Stimulated activated CD4-positive, alpha-beta T cell treated with anti-CD3 and anti-CD28 coated beads, TNF-alpha, amount 100 ng/mL, for 4 hours (primary cell): ENCODE results near the gene ZNF385D.

Experiments
- DNase-seq, 3 experiments: peaks; one replicate each; pipeline ENCODE4 v3.0.0-alpha.2; 2020; ENCODE audit warnings: low read depth in 3 of 3

ZNF385D gene

DNA sequence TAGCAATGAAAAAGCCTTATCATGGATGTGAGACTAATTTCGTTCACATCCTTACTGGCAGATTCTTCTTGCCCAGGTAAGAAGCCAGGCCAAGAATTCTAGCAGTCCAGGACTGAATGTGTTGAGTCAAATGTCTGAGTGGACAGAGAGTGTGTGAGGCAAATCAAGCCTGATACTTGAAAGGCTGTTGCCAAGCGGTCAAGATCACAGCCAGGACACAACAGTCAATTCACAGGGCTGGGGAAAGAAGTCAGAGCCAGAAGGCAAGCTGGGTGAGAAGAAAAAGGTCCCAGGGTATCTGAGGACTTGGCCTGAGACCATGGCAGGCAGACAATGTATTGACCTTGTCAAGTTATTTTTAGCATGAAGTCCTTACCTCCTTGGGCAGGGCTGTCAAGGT lies 301.3 kb downstream of the ZNF385D start:
- no peak for DNase-seq

DNA sequence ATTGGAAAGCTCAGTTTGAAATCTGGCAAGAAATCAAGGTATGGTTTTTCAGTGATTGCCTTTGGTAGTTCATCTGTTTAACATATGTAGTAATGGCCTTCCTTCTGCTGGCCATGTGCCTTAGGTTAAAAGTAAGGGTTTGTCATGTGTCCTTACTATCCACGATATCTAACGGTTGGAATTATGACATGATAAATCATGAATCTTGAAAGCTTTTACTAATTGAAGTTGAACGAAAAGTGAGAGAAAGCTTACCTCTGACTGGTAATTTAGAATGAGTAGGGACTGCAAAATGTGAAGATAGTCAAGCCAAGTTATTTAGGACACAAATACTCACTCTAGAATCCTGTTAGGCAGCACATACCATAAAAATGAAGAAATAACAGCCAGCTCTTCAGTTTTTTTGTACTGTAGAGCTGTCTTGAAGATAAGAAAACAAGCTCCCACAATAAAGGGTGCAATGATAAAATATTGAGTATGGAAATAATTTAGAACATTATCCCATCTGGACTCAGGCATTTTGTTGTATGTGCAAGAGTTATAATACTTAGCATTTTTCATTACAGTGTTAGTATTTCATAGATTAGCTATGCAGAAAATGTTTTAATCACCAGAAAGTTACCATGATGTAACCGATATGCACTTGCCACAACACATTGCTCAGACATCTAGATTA lies 303.4 kb downstream of the ZNF385D start:
- DNase-seq = no peak

DNA sequence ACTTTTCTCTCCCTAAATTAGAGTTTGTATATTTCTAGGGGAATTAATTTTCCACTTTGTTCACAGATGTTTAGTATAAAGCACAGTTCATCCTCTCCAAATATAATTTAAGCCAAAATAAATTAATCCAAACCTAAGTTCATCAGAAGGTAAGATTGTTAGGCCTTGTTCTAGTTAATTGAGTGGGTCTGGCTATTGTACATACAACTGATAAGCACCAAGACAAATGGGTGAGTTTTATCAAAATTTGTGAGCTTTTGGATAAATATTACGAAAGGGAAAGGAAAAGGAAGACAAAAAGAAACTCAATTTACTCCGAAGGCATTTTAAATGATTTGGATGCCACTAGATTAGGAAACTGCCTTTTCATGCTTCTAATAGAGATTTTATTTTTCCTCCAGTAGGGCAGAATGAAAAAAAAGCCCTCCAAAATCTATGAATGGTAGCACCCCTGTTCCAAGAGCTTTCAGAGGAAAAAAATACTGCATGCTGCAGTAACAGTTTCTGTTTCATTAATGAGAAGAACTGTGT lies 304.0 kb downstream of the ZNF385D start:
- DNase-seq = no peak

DNA sequence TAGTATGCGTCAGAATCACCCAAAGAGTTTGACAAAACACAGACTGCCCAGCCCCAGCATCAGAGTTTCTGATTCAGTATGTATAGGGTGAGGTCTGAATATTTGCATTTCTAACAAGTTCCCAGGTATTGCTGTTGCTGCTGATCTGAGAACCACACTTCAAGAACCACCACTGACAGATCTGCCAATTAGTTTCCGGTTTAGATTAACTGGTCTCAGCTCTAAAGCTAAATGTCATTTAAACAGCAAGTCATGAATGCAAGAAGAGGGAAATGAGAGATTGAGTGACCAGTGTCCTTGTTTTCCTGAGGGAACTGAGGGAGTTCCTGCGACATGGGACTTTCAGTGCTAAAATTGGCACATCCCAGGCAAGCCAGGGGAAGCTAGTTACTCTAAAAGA lies 305.0 kb downstream of the ZNF385D start:
- no peak for DNase-seq

DNA sequence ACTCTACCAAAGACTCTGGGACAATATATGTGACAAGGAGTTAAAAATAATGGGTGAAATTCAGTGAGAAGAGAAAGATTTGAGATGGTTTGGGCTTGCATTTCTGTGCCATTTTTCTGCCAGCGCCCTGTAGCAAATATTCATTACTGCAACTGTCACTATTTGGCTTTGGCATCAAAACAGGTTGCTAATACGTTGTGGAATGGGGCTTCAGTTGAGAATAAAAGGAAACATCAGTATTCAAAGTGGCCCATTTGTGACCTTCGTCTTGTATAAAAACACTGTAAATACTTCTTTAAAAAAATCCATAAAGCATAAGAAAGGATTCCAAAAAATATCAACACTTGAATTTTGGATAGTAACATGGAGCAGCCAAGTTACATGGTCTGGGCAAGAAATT lies 309.2 kb downstream of the ZNF385D start:
- DNase-seq = no peak

DNA sequence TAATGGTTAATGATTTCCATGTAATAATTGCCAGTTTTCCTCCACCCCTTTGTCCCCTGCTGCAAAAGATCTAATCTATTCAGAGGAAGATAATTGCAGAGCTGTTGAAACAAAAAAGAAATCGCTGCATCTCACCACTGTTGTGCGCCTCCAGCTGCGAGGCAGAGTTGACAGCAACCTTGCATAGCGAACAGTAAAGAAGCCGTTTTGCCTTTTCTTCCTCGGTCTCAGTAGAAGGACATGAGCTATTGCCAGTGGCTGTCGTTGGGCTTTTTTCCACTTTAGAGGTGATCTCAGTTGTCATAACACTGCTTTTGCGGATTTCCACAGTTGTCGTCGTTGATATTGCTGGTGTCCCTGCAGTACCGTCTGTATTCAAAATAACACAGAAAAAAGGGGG lies 314.2 kb downstream of the ZNF385D start:
- no peak for DNase-seq

DNA sequence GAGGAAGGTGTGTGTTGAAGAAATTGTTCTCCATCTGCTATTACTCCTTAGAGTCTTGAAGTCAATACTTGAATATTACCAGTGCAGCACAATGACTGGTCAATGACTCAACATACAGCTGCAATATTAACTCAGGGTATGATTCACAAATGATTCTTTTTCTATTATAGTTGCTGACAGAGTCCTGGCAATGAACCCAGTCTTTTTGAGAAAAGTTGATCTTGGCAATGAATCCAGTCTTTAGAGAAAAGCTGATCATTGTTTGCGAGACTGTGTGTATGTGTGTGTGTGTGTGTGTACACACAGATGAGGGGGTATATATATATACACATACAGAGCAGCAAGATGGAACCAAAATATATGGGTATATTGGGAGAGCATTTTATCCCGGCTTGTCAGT lies 315.1 kb downstream of the ZNF385D start:
- DNase-seq = no peak

DNA sequence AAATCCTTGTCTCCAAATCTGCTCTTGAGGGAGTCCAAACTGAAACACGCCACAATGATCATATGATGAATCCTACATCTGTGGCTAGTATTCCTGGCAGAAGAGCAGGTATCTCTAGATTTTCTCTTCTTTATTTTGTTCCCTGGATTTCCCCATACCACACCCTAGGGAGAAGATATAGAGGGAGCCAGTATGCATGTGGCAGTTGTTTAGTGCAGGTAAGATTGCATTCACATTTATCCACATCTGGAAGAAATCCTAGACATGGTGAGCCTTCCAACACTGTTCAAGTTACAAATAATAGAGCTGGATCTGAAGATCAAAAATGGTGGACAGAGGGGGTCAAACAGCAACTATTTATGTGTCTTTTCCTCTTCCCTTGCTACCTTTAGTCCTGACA lies 316.7 kb downstream of the ZNF385D start:
- DNase-seq = no peak

DNA sequence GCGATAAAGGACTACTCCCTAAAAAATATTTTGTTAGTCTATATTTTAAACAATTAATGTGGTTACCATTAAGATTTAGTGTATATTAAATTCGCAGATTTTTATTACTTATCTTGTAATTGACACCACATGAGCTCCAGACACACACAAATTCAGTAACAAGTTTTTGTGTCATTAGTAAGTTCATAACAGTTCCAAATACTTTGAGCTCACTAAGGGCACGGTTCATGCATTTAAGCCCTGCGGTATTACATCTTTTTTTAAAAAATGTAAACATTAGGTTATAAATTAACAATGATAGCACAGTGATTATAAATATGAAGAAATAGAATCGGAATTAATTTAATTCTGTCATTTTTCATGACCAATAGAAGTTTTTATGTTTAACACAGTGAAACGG lies 317.3 kb downstream of the ZNF385D start:
- DNase-seq = no peak

DNA sequence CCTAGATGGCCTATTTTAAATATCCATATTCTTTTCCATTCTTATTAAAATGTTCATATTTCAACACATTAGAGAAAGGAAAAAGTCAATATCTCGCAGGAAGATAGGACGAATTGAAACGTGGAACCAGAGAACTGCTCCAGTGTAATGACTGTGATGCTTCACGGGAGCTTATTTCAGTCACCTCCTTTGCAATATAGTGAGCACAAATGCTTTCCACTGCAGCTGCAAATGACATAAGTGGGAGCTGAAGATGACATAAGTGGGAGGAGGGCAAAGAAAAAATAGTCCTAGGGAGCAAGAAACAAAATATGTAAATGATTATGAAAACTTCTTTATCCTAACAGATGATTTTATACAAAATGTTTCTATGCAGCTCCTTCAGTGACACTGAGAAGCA lies 324.1 kb downstream of the ZNF385D start:
- no peak for DNase-seq

DNA sequence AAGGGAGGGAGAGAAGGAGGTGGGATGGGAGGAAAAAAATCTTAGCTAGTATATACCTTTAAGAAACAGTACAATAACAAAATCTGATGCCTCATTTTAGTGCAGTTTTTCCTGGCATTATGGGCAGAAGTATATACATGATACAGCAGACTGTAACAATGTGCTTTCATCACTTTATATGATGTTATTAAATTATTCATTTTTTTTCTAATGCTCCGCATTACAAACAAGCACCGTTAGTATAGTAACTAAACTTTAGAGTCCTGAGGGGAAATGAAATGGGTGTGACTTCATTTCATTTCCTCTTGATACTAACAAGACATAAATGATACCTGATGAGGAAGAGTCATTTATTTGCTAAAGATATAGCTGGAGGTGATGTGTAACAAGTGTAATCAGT lies 325.3 kb downstream of the ZNF385D start:
- DNase-seq = no peak

DNA sequence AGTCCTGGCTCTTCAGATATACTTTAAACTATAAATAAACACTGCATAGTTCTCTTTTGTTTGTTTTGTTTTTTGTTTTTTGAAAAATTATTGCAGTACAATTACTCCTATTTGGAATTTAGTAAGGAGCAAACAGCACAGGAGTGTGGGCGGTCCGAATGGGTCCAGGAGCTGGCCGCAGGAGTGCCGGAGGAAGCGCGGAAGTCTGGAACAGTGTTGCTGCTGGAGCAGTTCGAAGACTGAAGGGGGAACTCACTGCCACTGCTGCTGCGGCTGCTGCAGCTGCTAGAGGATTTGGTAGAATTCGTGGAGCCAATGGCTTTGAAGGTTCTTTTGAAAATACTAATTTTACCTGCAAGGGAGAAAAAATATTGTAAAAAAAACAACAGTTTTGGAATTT lies 329.9 kb downstream of the ZNF385D start:
- no peak for DNase-seq

DNA sequence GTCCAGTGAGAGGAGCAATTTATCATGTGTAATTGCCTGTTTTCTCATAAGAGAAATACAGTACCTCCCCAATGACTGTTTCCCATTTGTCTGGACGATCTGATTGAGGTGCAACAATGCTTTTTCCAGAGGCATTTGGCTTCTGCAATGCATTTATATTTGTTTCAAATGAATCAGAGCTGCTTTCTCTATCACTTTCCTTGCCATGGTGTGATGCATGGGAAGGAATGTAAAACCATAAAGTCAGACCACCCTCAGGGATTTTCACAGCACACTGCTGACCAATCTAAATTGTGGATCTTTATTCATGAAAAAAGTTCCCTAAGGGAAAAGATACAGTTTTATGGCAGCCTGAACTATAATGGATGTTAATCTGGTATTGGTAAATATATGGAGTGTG lies 333.0 kb downstream of the ZNF385D start:
- DNase-seq = no peak

DNA sequence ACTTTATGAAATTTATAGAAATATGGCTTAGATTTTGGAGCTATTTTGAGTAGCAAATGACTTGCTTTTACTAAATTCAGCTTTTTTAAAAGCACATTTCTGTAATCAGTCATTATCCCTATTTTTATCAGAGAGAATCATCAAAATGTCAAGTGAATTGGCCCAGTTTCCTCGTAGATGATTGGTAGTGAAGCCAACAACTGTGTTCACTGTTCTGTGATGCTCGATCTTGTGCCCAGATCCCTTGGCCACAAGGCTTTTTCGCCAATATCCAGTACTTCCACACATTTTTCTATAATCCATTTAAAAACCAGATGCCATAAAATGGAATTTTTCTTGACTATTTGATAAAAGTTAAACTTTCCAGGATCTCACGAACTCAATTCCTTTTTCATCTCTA lies 336.5 kb downstream of the ZNF385D start:
- DNase-seq = no peak

DNA sequence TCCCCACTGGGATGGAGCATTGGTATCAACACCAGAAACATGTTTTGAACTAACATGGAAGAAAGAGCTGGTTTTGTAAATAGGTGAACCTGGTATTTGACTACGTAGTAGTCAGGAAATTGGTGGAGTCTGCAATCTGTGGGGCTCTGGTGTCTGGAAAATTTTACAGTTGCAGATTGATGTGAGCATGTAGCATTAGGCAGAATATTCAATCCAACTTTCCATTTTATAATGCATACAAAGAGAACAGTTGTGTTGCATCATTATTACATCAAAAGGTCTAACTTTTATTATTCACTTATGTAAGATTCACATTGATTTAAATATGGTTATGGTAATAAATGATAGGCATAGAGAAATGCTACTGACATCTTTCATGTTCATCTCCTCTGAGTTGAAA lies 340.0 kb downstream of the ZNF385D start:
- DNase-seq = no peak

DNA sequence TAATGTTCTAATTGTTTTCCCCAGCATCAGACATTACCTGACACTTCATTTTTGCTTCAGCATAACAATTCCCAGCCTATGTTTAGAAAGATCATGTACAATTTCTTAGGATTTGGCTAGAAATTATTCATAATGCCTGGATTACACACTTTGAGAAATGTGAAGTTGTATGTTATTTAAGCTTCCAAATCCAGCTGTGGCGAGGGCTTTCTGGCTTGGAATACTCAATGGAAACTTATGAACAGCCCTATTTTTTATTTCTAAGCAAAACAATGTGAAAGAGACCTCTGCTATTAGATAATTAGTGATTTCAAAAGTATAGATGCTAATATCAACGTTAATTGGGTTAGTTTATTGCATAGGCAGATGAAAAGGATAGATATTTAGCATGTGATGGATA lies 341.6 kb downstream of the ZNF385D start:
- DNase-seq = no peak

DNA sequence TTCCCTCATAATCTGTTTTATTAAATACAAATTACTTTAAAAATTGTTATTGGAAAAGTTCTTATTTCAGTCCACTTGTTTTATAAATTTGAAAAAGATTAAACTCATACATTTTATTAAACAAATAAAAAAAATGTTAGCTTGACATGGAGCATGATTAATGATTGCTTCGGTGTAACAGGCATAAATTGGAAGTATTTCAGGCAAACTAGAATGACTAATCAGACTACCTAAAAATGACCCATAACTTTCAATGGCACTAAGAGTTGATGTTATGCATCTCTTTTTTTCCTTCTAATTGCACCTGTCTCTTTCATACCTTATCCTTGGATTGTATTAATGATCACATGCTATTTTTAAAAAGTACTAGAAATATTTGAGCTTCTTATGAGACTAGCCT lies 343.3 kb downstream of the ZNF385D start:
- no peak for DNase-seq

DNA sequence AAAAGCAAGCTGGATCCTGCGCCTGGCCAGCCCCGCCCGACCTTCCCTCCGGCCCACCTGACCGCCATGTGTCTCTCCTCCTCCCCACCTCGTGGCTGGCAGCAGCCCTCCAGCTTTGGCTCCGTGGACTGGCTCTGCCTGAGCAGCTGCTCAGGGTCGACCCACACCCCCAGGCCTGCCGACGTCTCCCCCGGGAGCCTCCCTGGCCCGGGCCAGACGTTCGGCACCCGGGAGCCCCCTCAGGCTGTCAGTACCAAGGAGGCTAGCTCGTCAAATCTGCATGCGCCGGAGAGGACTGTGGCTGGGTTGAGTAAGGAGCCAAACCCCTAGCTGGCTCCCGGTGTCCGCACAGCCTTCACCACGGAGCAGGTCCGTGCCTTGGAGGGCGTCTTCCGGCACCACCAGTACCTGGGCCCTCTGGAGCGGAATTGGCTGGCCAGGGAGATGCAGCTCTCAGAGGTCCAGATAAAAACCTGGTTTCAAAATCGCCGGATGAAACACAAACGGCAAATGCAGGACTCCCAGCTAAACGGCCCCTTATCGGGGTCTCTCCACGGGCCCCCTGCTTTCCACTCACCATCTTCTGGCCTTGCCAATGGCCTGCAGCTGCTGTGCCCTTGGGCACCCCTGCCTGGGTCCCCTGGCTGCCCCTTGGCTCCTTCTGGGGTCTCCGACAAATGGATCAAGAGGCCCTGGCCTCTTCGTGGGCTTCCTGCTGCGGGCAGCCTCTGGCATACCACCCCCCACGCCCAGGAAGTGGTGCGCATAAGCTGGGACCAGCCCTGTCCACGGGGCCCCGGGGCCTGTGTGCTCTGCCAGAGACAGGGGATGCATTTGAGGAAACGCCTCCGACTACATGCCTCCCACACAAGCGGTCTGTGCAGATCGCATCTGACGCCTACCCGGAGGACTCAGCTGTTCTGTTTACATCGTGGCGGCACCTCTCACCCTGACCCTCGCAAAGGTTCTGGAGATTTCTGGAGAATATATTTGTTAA lies 345.0 kb downstream of the ZNF385D start:
- DNase-seq = no peak

DNA sequence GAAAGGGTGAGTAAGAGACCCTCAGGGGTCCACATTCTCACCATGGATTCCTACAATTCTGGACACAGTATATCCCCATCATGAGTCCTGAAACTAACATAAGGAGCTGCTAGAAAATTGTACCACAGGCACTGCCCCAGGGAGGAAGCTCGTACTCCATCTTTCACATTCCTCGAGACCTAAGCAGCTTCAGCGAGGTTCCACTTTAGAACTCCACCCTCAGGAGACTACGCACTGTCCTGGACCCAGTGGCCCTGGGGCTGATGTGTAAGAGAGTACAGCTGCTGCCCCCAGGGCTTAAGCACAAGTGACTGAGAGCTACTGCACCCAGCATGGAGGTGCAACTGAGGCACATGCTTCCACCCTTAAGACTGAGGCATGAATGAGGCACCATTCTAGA lies 352.5 kb downstream of the ZNF385D start:
- no peak for DNase-seq

DNA sequence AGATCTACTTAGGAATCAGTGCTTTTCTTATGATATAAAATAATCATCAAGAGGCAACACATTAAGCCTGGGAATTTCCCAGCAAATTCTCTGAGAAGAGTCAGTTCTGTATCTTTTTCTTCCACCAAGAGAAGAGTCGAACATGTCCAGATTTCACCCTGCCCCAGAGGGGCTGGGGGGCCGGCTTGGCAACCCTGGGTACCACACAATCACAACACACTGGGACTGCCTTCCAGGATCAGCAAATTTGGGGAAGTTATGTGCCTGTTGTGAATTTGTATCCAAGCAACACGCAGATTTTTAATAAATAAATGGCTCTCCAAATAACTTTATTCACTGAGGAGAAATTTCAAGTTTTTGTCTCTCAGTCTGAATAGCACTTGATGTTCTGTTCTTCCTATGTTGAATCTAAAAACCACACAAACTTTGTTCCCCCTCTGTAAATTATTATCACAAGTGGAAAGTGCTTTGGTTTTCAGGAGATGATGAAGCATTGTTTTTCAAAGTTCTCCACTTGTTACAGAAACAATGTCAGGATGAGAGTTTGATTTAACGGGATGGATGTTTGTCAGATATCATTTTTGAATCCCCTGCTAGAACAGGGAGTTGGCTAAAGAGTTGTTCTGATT lies 357.2 kb downstream of the ZNF385D start:
- no peak for DNase-seq

DNA sequence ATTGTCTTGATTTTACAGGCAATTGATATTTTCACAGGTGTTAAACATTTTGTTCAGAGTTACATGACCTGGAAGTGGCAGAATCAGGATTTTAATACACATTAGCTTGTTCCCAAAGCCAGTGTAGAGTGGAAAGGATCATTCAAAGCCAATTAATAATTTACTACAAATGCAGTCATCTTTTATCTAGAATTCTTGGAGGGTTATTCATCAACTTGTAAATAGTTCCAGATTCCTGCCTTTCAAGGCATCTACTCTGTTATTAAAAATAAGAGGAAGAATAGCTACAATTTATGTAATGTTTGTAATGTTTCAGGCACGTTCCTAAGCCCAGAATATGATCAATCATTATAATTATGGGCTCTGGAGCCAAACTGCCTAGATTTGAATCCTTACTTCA lies 358.5 kb downstream of the ZNF385D start:
- DNase-seq = no peak

DNA sequence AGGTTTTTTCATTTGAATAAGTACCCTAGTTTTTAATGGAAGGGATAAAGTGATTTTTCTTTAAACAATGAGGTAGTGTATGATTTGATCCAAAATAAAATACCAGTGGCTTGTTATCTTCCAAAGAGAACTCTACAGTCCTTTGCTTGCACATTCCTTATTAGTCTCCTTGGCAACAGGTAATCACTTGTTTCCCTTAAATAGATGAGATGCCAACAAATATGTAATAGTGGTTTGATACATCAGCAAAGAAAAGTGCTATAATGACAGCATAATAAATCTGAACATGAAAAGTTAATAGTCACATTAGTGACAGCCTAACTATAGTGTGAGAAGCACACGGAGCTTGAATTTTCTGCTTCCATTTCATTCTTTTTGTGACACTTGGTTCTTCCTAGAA lies 360.2 kb downstream of the ZNF385D start:
- no peak for DNase-seq

DNA sequence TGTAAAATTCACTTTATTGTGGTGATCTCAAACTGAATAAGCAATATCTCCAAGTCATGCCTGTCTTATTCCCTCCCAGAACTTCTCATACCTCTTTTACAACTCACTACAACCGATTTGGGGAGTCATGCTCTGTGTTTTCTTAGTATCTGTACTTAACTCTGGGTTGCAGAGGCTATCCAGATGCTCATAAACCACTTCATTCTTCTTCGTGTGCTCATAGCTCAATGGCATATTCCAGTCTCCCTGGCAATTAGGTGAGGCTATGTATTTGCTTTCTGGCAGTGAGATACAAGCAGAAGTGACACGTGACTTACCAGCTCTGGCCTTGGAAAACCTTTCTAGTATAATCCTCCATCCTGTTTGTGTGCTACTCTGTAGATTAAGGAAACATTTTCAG lies 360.9 kb downstream of the ZNF385D start:
- DNase-seq = no peak
